ENCODE data around the gene JAK2.
"Not testable (repeated sequence)": the region's sequence is repeated elsewhere in the genome, so short reads cannot be mapped to it uniquely, and the experiment has no call there.

The JAK2 gene

GRCh38 chr9:5025416-5025815, 40.3 kb downstream of the JAK2 start:
- DNase-seq (ENCODE audit: low read depth, low spot score), result no peak
- H3K4me3 ChIP-seq (ENCODE audit: low read length), result no peak overlapping the region

DNA sequence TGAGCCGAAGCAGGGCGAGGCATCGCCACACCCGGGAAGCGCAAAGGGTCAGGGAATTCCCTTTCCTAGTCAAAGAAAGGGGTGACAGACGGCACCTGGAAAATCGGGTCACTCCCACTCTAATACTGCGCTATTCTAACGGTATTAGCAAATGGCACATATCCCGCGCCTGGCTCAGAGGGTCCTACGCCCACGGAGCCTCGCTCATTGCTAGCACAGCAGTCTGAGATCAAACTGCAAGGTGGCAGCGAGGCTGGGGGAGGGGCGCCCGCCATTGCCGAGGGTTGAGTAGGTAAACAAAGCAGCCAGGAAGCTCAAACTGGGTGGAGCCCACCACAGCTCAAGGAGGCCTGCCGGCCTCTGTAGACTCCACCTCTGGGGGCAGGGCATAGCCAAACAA, 46.9 kb downstream of the JAK2 start:
- not testable (repeated sequence) for H3K4me3 ChIP-seq (ENCODE audit: low read length); DNase-seq (ENCODE audit: low read depth, low spot score)

GRCh38 chr9:5040730-5041389, 55.8 kb downstream of the JAK2 start:
- H3K4me3 ChIP-seq (ENCODE audit: low read length), result no peak overlapping the region
- no peak for DNase-seq (ENCODE audit: low read depth, low spot score)

GRCh38 chr9:5041390-5042115, 56.5 kb downstream of the JAK2 start:
- H3K4me3 ChIP-seq (ENCODE audit: low read length), result no peak overlapping the region

DNA sequence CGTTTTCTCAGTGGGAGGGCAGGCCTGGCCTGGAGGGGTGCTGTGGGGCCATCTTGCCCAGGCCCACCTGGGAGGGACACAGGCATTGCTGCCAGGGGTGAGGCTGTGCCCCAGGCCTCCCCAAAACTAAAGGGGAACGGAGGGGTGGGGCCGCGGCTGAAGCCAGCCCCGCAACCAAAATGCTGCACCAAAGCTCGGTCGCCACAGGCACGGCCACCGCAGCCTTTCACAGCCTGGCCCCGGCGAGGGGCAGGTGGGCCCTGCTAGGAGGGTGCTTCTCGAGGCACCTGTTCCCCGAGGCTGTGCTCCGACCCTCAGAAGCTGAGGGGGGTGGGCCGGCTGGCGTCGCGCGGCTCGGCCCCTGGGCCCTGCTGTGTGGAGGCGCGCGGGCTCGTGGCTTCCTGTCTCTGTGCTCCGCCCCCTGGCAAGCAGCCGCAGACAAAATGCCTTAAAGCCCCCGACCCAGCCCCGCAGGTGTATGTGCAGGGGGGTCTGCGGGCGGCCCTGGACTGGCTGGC, 57.6 kb downstream of the JAK2 start:
- DNase-seq (ENCODE audit: low read depth, low spot score), result no peak
- no peak overlapping the region for H3K4me3 ChIP-seq (ENCODE audit: low read length)

More at GRCh38 chr9:5041390-5042115, 56.5 kb downstream of the JAK2 start:
- DNase-seq (ENCODE audit: low read depth, low spot score), result no peak

- no peak overlapping the region for H3K4me3 ChIP-seq (ENCODE audit: low read length)
- no peak for DNase-seq (ENCODE audit: low read depth, low spot score)
Measured at GRCh38 chr9:5043381-5043780, 58.3 kb downstream of the JAK2 start.

DNA sequence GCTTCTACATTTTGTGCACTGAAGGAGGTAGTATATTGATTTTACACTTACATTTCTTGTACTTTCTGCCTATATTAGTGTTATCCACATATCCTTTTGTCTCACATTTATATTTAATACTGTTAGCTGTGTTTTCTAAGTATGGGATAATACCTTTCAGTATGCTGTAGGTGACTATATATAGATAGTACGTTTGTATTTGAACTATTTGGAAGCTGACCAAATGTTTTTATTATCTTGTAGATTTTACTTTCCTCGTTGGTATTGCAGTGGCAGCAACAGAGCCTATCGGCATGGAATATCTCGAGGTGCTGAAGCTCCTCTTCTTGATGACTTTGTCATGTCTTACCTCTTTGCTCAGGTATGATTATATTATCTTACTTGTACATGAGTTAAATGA, 59.1 kb downstream of the JAK2 start:
- no peak overlapping the region for H3K4me3 ChIP-seq (ENCODE audit: low read length)
- no peak for DNase-seq (ENCODE audit: low read depth, low spot score)

GRCh38 chr9:5052838-5053237, 67.8 kb downstream of the JAK2 start:
- no peak overlapping the region for H3K4me3 ChIP-seq (ENCODE audit: low read length)
- no peak for DNase-seq (ENCODE audit: low read depth, low spot score)

- DNase-seq (ENCODE audit: low read depth, low spot score), result no peak
- no peak overlapping the region for H3K4me3 ChIP-seq (ENCODE audit: low read length)
Measured at GRCh38 chr9:5062631-5063030, 77.6 kb downstream of the JAK2 start.

- no peak for DNase-seq (ENCODE audit: low read depth, low spot score)
- no peak overlapping the region for H3K4me3 ChIP-seq (ENCODE audit: low read length)
Measured at GRCh38 chr9:5072871-5073270, 87.8 kb downstream of the JAK2 start.

DNA sequence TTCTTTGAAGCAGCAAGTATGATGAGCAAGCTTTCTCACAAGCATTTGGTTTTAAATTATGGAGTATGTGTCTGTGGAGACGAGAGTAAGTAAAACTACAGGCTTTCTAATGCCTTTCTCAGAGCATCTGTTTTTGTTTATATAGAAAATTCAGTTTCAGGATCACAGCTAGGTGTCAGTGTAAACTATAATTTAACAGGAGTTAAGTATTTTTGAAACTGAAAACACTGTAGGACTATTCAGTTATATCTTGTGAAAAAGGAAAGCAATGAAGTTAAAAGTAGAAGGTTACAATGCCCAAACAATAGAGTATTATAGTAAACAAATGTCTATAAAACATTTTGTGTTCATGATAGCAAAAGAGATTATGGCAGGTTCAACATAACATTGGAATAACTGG, 88.6 kb downstream of the JAK2 start:
- no peak for DNase-seq (ENCODE audit: low read depth, low spot score)

DNA sequence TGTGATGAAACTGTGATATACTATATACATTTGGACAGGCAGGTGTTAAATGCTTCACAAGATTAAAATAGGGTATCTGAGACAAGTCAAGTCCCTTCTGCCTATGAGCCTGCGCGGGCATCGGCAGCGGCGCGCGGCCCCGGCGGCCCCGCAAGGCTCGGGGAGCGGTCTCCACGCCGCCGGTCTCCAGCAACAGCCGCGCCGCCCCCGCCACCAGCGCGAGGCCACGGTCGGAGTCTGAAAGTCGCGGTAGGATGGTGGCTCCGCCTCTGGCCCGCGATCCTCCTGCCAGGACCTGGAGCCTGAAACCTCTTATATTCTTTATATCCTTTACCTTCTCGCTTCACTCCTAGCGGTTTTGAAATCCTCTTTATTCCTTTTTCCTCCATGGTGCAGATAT, 100.9 kb downstream of the JAK2 start:
- no peak overlapping the region for H3K4me3 ChIP-seq (ENCODE audit: low read length)
- DNase-seq (ENCODE audit: low read depth, low spot score), result no peak

More for the DNA sequence above, 88.6 kb downstream of the JAK2 start:
- H3K4me3 ChIP-seq (ENCODE audit: low read length), result no peak overlapping the region

DNA sequence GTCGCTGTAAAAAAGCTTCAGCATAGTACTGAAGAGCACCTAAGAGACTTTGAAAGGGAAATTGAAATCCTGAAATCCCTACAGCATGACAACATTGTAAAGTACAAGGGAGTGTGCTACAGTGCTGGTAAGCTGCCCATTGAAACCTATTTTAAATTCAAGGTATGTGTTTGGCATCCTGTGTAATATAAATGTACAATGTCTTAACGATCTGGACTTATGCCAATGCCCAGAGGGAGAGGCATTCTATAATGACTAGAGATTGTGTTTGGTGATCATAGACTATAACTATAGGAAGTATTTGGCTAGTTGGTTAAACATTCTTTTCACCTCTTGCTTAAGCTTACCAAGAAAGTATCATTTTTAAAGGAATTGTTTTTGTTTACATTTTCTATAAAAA, 104.7 kb downstream of the JAK2 start:
- no peak for DNase-seq (ENCODE audit: low read depth, low spot score)
- no peak overlapping the region for H3K4me3 ChIP-seq (ENCODE audit: low read length)

DNA sequence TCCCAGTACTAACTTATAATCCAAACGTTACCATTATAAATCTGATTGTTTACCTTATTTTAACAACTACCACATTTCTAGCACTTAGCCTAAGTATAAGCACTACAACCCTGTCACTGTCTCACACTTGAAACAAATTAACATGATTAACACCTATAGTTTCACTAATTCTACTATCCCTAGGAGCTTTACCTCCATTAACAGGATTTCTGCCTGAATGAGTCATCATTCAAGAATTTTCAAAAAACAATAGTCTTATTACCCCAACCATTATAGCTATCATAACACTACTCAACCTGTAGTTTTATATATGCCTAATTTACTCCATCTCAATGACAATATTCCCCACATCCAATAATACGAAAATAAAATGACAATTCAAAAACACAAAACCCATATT, 110.7 kb downstream of the JAK2 start:
- DNase-seq (ENCODE audit: low read depth, low spot score), result no peak
- no peak overlapping the region for H3K4me3 ChIP-seq (ENCODE audit: low read length)

DNA sequence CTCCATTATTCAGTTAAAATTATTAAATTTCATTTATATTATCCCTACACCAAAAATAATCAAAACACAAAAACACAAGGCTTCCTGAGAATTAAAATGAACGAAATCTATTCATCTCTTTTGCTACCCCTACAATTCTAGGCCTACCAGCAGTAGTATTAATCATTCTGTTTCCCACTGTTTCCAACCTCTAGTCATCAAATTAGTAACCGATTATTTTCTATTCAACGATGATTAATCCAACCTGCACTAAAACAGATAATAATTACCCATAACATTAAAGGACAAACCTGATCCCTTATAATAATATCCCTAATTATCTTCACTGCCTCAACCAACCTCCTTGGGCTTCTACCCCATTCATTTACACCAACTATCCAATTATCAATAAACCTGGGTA, 114.4 kb downstream of the JAK2 start:
- no peak for DNase-seq (ENCODE audit: low read depth, low spot score)
- H3K4me3 ChIP-seq (ENCODE audit: low read length), result no peak overlapping the region

DNA sequence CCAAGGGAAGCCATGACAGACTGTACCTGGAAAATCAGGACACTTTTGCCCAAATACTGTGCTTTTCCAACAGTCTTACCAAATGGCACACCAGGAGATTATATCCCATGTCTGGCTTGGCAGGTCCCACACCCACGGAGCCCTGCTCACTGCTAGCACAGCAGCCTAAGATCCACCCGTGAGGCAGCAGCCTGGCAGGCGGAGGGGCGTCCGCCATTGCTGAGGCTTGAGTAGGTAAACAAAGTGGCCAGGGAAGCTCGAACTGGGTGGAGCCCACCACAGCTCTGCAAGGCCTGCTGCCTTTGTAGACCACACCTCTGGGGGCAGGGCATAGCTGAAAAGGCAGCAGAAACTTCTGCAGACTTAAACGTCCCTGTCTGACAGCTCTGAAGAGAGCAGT, 116.1 kb downstream of the JAK2 start:
- H3K4me3 ChIP-seq (ENCODE audit: low read length); DNase-seq (ENCODE audit: low read depth, low spot score): not testable (repeated sequence)

DNA sequence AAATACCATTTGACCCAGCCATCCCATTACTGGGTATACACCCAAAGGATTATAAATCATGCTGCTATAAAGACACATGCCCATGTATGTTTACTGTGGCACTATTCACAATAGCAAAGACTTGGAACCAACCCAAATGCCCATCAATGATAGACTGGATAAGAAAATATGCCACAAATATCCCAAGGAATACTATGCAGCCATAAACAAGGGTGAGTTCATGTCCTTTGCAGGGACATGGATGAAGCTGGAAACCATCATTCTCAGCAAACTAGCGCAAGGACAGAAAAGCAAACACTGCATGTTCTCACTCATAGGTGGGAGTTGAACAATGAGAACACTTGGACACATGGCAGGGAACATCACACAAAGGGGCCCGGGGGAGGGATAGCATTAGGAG, 121.4 kb downstream of the JAK2 start:
- DNase-seq (ENCODE audit: low read depth, low spot score); H3K4me3 ChIP-seq (ENCODE audit: low read length): not testable (repeated sequence)

DNA sequence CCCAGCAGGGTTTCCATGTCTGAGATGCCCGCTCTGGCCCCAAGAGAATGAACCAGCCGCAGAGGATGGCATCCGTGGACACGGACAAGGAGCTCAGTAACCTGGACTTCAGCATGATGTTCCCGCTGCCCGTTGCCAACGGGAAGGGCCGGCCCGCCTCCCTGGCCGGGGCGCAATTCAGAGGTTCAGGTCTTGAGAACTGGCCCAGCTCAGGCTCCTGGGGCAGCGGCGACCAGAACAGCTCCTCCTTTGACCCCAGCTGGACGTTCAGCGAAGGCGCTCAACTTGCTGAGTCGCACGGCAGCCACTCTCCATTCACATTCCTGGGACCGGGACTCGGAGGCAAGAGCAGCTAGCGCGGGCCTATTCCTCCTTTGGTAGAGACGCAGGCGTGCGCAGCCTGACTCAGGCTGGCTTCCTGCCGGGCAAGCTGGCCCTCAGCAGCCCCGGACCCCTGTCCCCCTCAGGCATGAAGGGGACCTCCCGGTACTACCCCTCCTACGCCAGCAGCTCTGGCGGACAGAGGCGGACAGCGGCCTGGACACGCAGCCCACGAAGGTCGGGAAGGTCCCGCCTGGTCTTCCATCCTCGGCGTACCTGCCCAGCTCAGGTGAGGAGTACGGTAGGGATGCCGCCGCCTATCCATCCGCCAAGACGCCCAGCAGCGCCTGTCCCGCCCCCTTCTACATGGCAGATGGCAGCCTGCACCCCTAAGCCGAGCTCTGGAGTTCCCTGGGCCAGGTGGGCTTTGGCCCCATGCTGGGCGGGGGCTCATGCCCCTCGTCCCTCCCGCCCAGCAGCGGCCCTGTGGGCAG, 126.0 kb downstream of the JAK2 start:
- no peak for DNase-seq (ENCODE audit: low read depth, low spot score)
- no peak overlapping the region for H3K4me3 ChIP-seq (ENCODE audit: low read length)

DNA sequence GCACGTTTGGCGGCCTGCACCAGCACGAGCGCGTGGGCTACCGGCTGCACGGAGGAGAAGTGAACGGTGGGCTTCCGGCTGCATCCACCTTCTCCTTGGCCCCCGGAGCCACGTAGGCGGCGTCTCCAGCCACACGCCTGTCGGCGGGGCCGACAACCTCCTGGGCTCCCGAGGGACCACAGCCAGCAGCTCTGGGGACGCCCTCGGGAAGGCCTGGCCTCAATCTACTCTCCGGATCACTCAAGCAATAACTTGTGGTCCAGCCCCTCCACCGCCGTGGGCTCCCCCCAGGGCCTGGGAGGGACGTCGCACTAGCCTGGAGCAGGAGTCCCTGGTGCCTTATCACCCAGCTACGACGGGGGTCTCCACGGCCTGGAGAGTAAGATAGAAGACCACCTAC, 126.6 kb downstream of the JAK2 start:
- DNase-seq (ENCODE audit: low read depth, low spot score), result no peak
- H3K4me3 ChIP-seq (ENCODE audit: low read length), result no peak overlapping the region

- no peak for DNase-seq (ENCODE audit: low read depth, low spot score)
- H3K4me3 ChIP-seq (ENCODE audit: low read length), result no peak overlapping the region
Measured at GRCh38 chr9:5112109-5112592, 127.1 kb downstream of the JAK2 start.

Measured in Jurkat, Clone E6-1 (cell line).